Hepatocyte (in vitro differentiated cells): Measurements from ENCODE around the gene FERMT3. TPM values are rescaled to one million over a fixed set of nuclear protein-coding genes. Genes with fewer than 3 reads are reported as not detected.

ENCODE experiments used
- DNase-seq: peaks from one replicate; pipeline ENCODE4 v3.0.0-alpha.2; 2016; ENCODE audit warnings: low spot score
- H2AFZ ChIP-seq: fragments of 200-600 bp; sonication (generic); 2 replicates; pipeline ENCODE4 v1.6.0; 2016; ENCODE audit warnings: antibody characterized with exemption, mild to moderate bottlenecking
- H3K27ac ChIP-seq: fragments of 200-600 bp; sonication (generic); 2 replicates; pipeline ENCODE4 v1.5.1; 2016; ENCODE audit warnings: mild to moderate bottlenecking
- H3K27me3 ChIP-seq: fragments of 200-600 bp; sonication (generic); 2 replicates; pipeline ENCODE4 v1.6.1; 2016
- H3K36me3 ChIP-seq: fragments of 200-600 bp; sonication (generic); replicated peaks from 2 replicates; pipeline ENCODE4 v1.5.1; 2016; ENCODE audit warnings: low read depth; ENCODE audit not compliant: insufficient read depth
- H3K4me1 ChIP-seq: fragments of 200-600 bp; sonication (generic); 2 replicates; pipeline ENCODE4 v1.5.1; 2016; ENCODE audit warnings: mild to moderate bottlenecking, moderate library complexity; ENCODE audit not compliant: insufficient read depth
- H3K4me2 ChIP-seq: fragments of 200-600 bp; sonication (generic); 2 replicates; pipeline ENCODE4 v1.6.0; 2016
- H3K4me3 ChIP-seq: fragments of 200-600 bp; sonication (generic); 2 replicates; pipeline ENCODE4 v1.5.1; 2016; ENCODE audit warnings: mild to moderate bottlenecking
- H3K79me2 ChIP-seq: fragments of 200-600 bp; sonication (generic); 2 replicates; pipeline ENCODE4 v1.6.0; 2017; ENCODE audit warnings: mild to moderate bottlenecking
- H3K9me2 ChIP-seq: fragments of 200-600 bp; sonication (generic); replicated peaks from 2 replicates; pipeline ENCODE4 v1.6.0; 2017; ENCODE audit warnings: mild to moderate bottlenecking; ENCODE audit not compliant: insufficient read depth
- H3K9me3 ChIP-seq: fragments of 200-600 bp; sonication (generic); 2 replicates; pipeline ENCODE4 v1.5.1; 2016; ENCODE audit warnings: low read depth, mild to moderate bottlenecking
- H4K20me1 ChIP-seq: fragments of 200-600 bp; sonication (generic); 2 replicates; pipeline ENCODE4 v1.6.0; 2016; ENCODE audit warnings: mild to moderate bottlenecking; ENCODE audit not compliant: insufficient read depth, poor library complexity, severe bottlenecking
- CTCF ChIP-seq: fragments of 200-600 bp; sonication (generic); IDR thresholded peaks from 2 replicates; pipeline ENCODE4 v1.5.1; 2016; ENCODE audit warnings: antibody characterized with exemption, mild to moderate bottlenecking; ENCODE audit not compliant: poor library complexity
- EZH2 ChIP-seq: fragments of 200-600 bp; sonication (generic); IDR thresholded peaks from 2 replicates; pipeline ENCODE4 v1.6.1; 2016; ENCODE audit warnings: antibody characterized with exemption, mild to moderate bottlenecking, borderline replicate concordance
- EZH2phosphoT487 ChIP-seq: fragments of 200-600 bp; sonication (generic); IDR thresholded peaks from one replicate; pipeline ENCODE4 v1.6.1; 2018; ENCODE audit warnings: antibody characterized with exemption, mild to moderate bottlenecking, low read depth, moderate library complexity; ENCODE audit not compliant: unreplicated experiment, severe bottlenecking
- WGBS: methylation state at CpG from one replicate; pipeline ENCODE4 v1.1.6; 2016; ENCODE audit warnings: low lambda C conversion rate; ENCODE audit errors: missing lambda C conversion rate; 5-methylcytosine and 5-hydroxymethylcytosine counted together
- polyA plus RNA-seq: library from polyadenylated mRNA; unstranded; fragments of >200 nt; fragmentation: Nextera tagmentation; extraction: Ambion mirVana; gene quantifications from 2 replicates; pipeline ENCODE4 v1.2.1, GENCODE V29; 2016
- total RNA-seq: library from RNA; depleted of rRNA; stranded (reverse); fragments of >200 nt; gene quantifications from 2 replicates; pipeline ENCODE4 v1.2.3, GENCODE V29; 2014

FERMT3 gene
- total and polyA plus RNA-seq, 2 experiments from 2014 or later: 1.6 TPM; not detected in 1

GRCh38 chr11:64220798-64221197, 14.3 kb downstream of the FERMT3 start:
- Histone ChIP-seq H2AFZ (no peak overlapping the region), H3K9me2 (no peaks in the 10 kb centered on the region), H3K27me3 (no peaks in the 10 kb centered on the region), H3K4me3 (no peak overlapping the region), H3K4me1 (peaks cover 8% of the 10 kb centered on the region), H4K20me1 (no peaks in the 10 kb centered on the region), H3K36me3 (no peaks in the 10 kb centered on the region), H3K9me3 (no peaks in the 10 kb centered on the region), H3K27ac (no peak overlapping the region), H3K4me2 (no peak overlapping the region), H3K79me2 (peaks cover 7% of the 10 kb centered on the region)
- TF ChIP-seq EZH2 (no peak), CTCF (no peak)
- WGBS: 98% methylated on average over 14 of the region's 14 CpGs
- peak; percentile 2 for DNase-seq

GRCh38 chr11:64222651-64223000, 16.1 kb downstream of the FERMT3 start:
- H4K20me1 ChIP-seq: no peaks in the 10 kb centered on the region
- H3K4me3 ChIP-seq: no peak overlapping the region
- DNase-seq: no peak
- H3K4me2 ChIP-seq: no peak overlapping the region
- no peaks in the 10 kb centered on the region for H3K9me3 ChIP-seq
- H3K27me3 ChIP-seq: no peaks in the 10 kb centered on the region
- TF ChIP-seq EZH2: no peak
- no peak for TF ChIP-seq CTCF
- TF ChIP-seq EZH2phosphoT487: no peak
- no peaks in the 10 kb centered on the region for H3K9me2 ChIP-seq
- peaks cover 18% of the 10 kb centered on the region for H3K4me1 ChIP-seq
- H2AFZ ChIP-seq: no peak overlapping the region
- WGBS: 89% methylated on average over 9 of the region's 9 CpGs
- H3K79me2 ChIP-seq: peaks cover 21% of the 10 kb centered on the region
- no peaks in the 10 kb centered on the region for H3K36me3 ChIP-seq
- H3K27ac ChIP-seq: no peak overlapping the region

GRCh38 chr11:64223001-64223651, 16.6 kb downstream of the FERMT3 start:
- peaks cover 24% of the 10 kb centered on the region for H3K79me2 ChIP-seq
- no peak for DNase-seq
- no peak overlapping the region for H3K4me2 ChIP-seq
- H3K27me3 ChIP-seq: no peaks in the 10 kb centered on the region
- no peak overlapping the region for H3K4me3 ChIP-seq
- H2AFZ ChIP-seq: no peak overlapping the region
- H3K27ac ChIP-seq: no peak overlapping the region
- 95% methylated on average over 24 of the region's 24 CpGs for WGBS
- no peaks in the 10 kb centered on the region for H3K9me2 ChIP-seq
- TF ChIP-seq EZH2: no peak
- TF ChIP-seq CTCF: no peak
- no peak for TF ChIP-seq EZH2phosphoT487
- H3K4me1 ChIP-seq: peaks cover 18% of the 10 kb centered on the region
- no peaks in the 10 kb centered on the region for H3K9me3 ChIP-seq
- no peaks in the 10 kb centered on the region for H3K36me3 ChIP-seq
- H4K20me1 ChIP-seq: no peaks in the 10 kb centered on the region
